GM12878 (cell line): Measurements from ENCODE around the gene CDC20B. TPM values are rescaled to one million over a fixed set of nuclear protein-coding genes. Genes with fewer than 3 reads are reported as not detected.

Source experiments
- ATAC-seq: fragments of 200-7000 bp; cut with Tn5 transposase; 3 replicates; pipeline ENCODE4 v1.9.1; 2020; ENCODE audit warnings: mild to moderate bottlenecking, moderate library complexity
- BruUV-seq: library from RNA; stranded (reverse); fragments of 400-500 nt; replicated peaks from 2 replicates; lab custom pipeline; 2021; lab: Mats Ljungman, UMichigan
- CTCF ChIA-PET: fragments of 300-600 bp; sonication (Branson Sonifier 250); formaldehyde crosslinking; extraction: SDS; loops from one replicate; lab custom pipeline; 2021; ENCODE audit warnings: inconsistent platforms; lab: Yijun Ruan, JAX
- POLR2A ChIA-PET: fragments of 350-600 bp; formaldehyde crosslinking; extraction: SDS; loops from one replicate; lab custom pipeline; 2021; ENCODE audit warnings: inconsistent platforms; lab: Charles Lee
- RAD21 ChIA-PET: fragments of 300-600 bp; sonication (Branson Sonifier 250); formaldehyde crosslinking; loops from one replicate; lab custom pipeline; 2023; ENCODE audit warnings: antibody characterized with exemption; ENCODE audit not compliant: unreplicated experiment; lab: Charles Lee
- SMC1A ChIA-PET: fragments of 300-600 bp; sonication (Branson Sonifier 250); formaldehyde crosslinking; loops from one replicate; lab custom pipeline; 2023; ENCODE audit not compliant: unreplicated experiment, uncharacterized antibody; lab: Charles Lee
- DNase-seq: peaks from one replicate; pipeline ENCODE4 v3.0.0-alpha.2; 2011; ENCODE audit warnings: low read depth, low spot score
- FAIRE-seq: peaks from 3 replicates; lab custom pipeline; 2011; peaks lifted over from hg19 to GRCh38; lab: Jason Lieb, UNC
- H2AFZ ChIP-seq: 2 replicates; pipeline ENCODE4 v1.6.0; 2011; ENCODE audit warnings: low read depth, low read length, control low read depth; ENCODE audit not compliant: control insufficient read depth
- H3K27ac ChIP-seq: 2 replicates; pipeline ENCODE4 v1.5.1; 2011; ENCODE audit warnings: control low read depth; ENCODE audit not compliant: control insufficient read depth, insufficient read depth
- H3K27me3 ChIP-seq, 2 experiments: replicated peaks in 1 of 2; 2 replicates each; pipeline versions ENCODE4 v1.6.0 to v1.6.1; 2011; ENCODE audit warnings: low read length in 1 of 2; ENCODE audit not compliant: control insufficient read depth in 2 of 2, insufficient read depth in 2 of 2
- H3K36me3 ChIP-seq, 2 experiments: 2 replicates each; pipeline ENCODE4 v1.5.1; 2011; ENCODE audit warnings: low read length in 1 of 2; ENCODE audit not compliant: control insufficient read depth in 2 of 2, insufficient read depth in 2 of 2
- H3K4me1 ChIP-seq: 2 replicates; pipeline ENCODE4 v1.6.1; 2011; ENCODE audit warnings: mild to moderate bottlenecking, low read length, moderate library complexity, mixed read lengths; ENCODE audit not compliant: control insufficient read depth, insufficient read depth
- H3K4me2 ChIP-seq: 2 replicates; pipeline ENCODE4 v1.6.0; 2011; ENCODE audit warnings: control low read depth; ENCODE audit not compliant: control insufficient read depth, insufficient read depth
- H3K4me3 ChIP-seq: fragments of 200-600 bp; sonication (generic); 2 replicates; pipeline ENCODE4 v1.5.1; 2016
- H3K79me2 ChIP-seq: 2 replicates; pipeline ENCODE4 v1.6.0; 2011; ENCODE audit warnings: low read length; ENCODE audit not compliant: control insufficient read depth, insufficient read depth
- H3K9ac ChIP-seq: 2 replicates; pipeline ENCODE4 v1.8.0; 2011; ENCODE audit warnings: low read length, control low read depth, mixed read lengths; ENCODE audit not compliant: control insufficient read depth, insufficient read depth
- H3K9me3 ChIP-seq: replicated peaks from 3 replicates; pipeline ENCODE4 v1.5.1; 2011; ENCODE audit warnings: mild to moderate bottlenecking, low read length; ENCODE audit not compliant: control insufficient read depth, insufficient read depth
- H4K20me1 ChIP-seq: 2 replicates; pipeline ENCODE4 v1.6.0; 2011; ENCODE audit not compliant: control insufficient read depth, insufficient read depth
- EED ChIP-seq: sonication (generic); IDR thresholded peaks from 2 replicates; pipeline ENCODE4 v1.6.1; 2016; ENCODE audit warnings: antibody characterized with exemption, low read depth
- EGR1 ChIP-seq, 2 experiments: IDR thresholded peaks; 1 replicate in 1 of 2; 2 replicates in 1 of 2; pipeline ENCODE4 v1.6.1; 2011 to 2012; ENCODE audit warnings: low read depth in 2 of 2, low read length in 2 of 2, borderline replicate concordance in 1 of 2, mild to moderate bottlenecking in 1 of 2, moderate library complexity in 1 of 2
- FOS ChIP-seq: IDR thresholded peaks from 3 replicates; pipeline ENCODE4 v1.6.1; 2011; ENCODE audit warnings: borderline replicate concordance; ENCODE audit not compliant: insufficient read length; ENCODE audit errors: extremely low read depth
- FOXK2 ChIP-seq: fragments of 450-650 bp; IDR thresholded peaks from 2 replicates; pipeline ENCODE4 v1.6.1; 2017; ENCODE audit warnings: mild to moderate bottlenecking, moderate library complexity
- HCFC1 ChIP-seq: fragments of 150-350 bp; IDR thresholded peaks from 2 replicates; pipeline ENCODE4 v1.6.1; 2014; ENCODE audit warnings: low read length
- POU2F2 ChIP-seq: IDR thresholded peaks from 3 replicates; pipeline ENCODE4 v1.6.1; 2011; ENCODE audit warnings: low read depth, mild to moderate bottlenecking, low read length, borderline replicate concordance
- RELA ChIP-seq: fragments of 450-650 bp; IDR thresholded peaks from 2 replicates; pipeline ENCODE4 v1.8.0; 2014; ENCODE audit warnings: borderline replicate concordance; ENCODE audit not compliant: partially characterized antibody
- SP1 ChIP-seq: IDR thresholded peaks from one replicate; pipeline ENCODE4 v1.6.1; 2011; ENCODE audit warnings: low read depth, low read length
- WGBS: methylation state at CpG from one replicate; pipeline ENCODE4 v1.1.6; 2016; ENCODE audit warnings: low lambda C conversion rate; ENCODE audit not compliant: insufficient replicate concordance, insufficient coverage; ENCODE audit errors: missing lambda C conversion rate; 5-methylcytosine and 5-hydroxymethylcytosine counted together
- in situ Hi-C: fragments of 300-500 bp; cut with MboI; formaldehyde crosslinking; loops from 9 replicates; pipeline ENCODE4 v1.14.3; 2018; ENCODE audit warnings: mixed read lengths
- intact Hi-C: fragments of 100-400 bp; cut with micrococcal nuclease; formaldehyde crosslinking; loops from one replicate; pipeline ENCODE4 v1.14.2; 2022; ENCODE audit not compliant: unreplicated experiment
- polyA plus RNA-seq, 11 experiments: library from polyadenylated mRNA; depleted of rRNA in 4 of 11; unstranded in 6 of 11; stranded (reverse) in 5 of 11; fragments of >200 nt; fragmentation: Nextera tagmentation in 4 of 11; fragmentation: Illumina TruSeq in 1 of 11; extraction: Ambion mirVana in 4 of 11; extraction: Trizol in 1 of 11; gene quantifications; 1 replicate in 1 of 11; 2 replicates in 10 of 11; pipeline versions ENCODE4 v1.2.1 to v1.2.3, GENCODE V29; 2011 to 2016; ENCODE audit warnings: inconsistent platforms in 2 of 11, missing spikeins in 2 of 11, low read depth in 1 of 11
- total RNA-seq, 4 experiments: library from RNA; depleted of rRNA in 3 of 4; stranded (reverse); fragments of >200 nt in 3 of 4; fragmentation: Illumina TruSeq in 1 of 4; extraction: Trizol in 1 of 4; gene quantifications; 2 replicates each; pipeline versions ENCODE4 v1.2.1 to v1.2.3, GENCODE V29; 2013 to 2021

CDC20B gene
- total and polyA plus RNA-seq, 10 of the 15 experiments (the other 5 are each of a cell fraction or from before 2014, with no cell fraction given), result 0.05 to 0.11 TPM; not detected in 8

GRCh38 chr5:55154873-55155272, 18.1 kb downstream of the CDC20B start:
- no TSS peak for BruUV-seq
- WGBS, result 14% methylated on average over 3 of the region's 3 CpGs
- Histone ChIP-seq H3K27me3 (0 out of 4 replicates have a peak, but pooled peaks cover 0 to 2% of the 10 kb centered on the region in 2 experiments), H3K9ac (no peak overlapping the region), H3K4me3 (no peak overlapping the region), H4K20me1 (no peaks in the 10 kb centered on the region), H3K27ac (no peak overlapping the region), H2AFZ (no peak overlapping the region), H3K9me3 (no peaks in the 10 kb centered on the region), H3K4me2 (no peak overlapping the region), H3K79me2 (no peaks in the 10 kb centered on the region), H3K36me3 (no peaks in the 10 kb centered on the region), H3K4me1 (no peaks in the 10 kb centered on the region)
- SMC1A ChIA-PET, result interaction anchor here (0.9 kb wide), 1 partner anchor 249 kb away, joined by 3 read pairs; no protein-coding TSS in a partner anchor
- DNase-seq, result no peak
- POLR2A ChIA-PET, result no interaction called here
- in situ Hi-C loops (loop anchor here (5.0 kb wide), 1 partner anchor 638 kb away; the partner anchor contains the start of gene SNX18), intact Hi-C loops (no loop called here)
- FAIRE-seq, result no peak
- RAD21 ChIA-PET, result no interaction called here
- CTCF ChIA-PET, result interaction anchor here (1.4 kb wide), 1 partner anchor 195 kb away, joined by 3 read pairs; no protein-coding TSS in a partner anchor
- ATAC-seq, result no peak
- TF ChIP-seq FOS, result no peak
- no peak for TF ChIP-seq EGR1 (IDR thresholded peaks at IDR 0.05; ENCODE audit: borderline replicate concordance in 1 of 2, low read depth in 2 of 2, low read length in 2 of 2)
- TF ChIP-seq POU2F2, result no peak
- TF ChIP-seq RELA, result no peak
- TF ChIP-seq HCFC1, result no peak
- no peak for TF ChIP-seq SP1
- no peak for TF ChIP-seq FOXK2
- TF ChIP-seq EED, result no peak
